Right lobe of liver (tissue), 4 donors: ENCODE results near the gene CPN1.

ENCODE experiments used
- POLR2A ChIP-seq: fragments of 450-650 bp; IDR thresholded peaks from one replicate; pipeline ENCODE4 v1.6.1; 2017; ENCODE audit warnings: antibody characterized with exemption, mild to moderate bottlenecking
- TF ChIP-seq, protein P1 (sequence below), 4 donors: fragments of 200-600 bp in 3 of 4; fragments of 450-650 bp in 1 of 4; IDR thresholded peaks; one replicate each; pipeline versions ENCODE4 v1.5.1 to v1.8.0; 2016 to 2022; ENCODE audit warnings: antibody characterized with exemption in 4 of 4, mild to moderate bottlenecking in 2 of 4
- donor health status: DM: no; HTN: no; CAD: no.
- donor health status: DM: no; HTN: no; CAD: no.
- donor health status: DM: no; HTN: yes; CAD: no.

DNA sequence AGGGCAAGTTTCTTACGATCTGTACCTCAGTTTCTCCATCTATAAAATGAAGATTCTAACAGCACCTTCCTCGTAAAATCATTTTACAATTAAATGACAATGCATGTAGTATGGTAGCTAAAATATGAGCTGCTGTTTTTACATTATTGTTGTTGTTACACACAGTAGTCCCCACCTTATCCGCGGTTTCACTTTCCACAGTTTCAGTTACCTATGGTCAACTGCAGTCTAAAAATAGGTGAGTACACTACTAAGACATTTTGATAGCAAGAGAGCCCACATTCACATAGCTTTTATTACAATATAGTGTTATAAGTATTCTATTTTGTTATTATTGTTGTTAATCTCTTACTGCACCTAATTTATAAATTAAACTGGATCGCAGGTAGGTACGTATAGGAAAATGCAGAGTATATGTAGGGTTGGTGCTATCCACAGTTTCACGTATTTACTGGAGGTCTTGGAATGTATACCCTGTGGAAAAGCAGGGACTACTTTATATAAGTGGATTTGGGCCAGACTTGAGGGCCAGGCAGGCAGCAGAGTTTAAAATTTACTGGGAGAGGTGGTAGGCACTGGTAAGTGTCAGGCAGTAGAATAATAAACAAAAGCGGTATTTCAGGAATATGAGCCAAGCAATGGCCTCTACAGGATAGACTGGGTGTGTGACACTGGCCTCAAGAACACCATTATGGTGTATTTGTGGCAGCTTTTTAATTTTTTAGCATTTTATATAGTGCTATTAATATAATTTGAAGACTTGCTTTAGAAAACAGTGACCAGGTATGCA is 82.2 kb downstream of the CPN1 start:
- TF ChIP-seq, protein P1, sequence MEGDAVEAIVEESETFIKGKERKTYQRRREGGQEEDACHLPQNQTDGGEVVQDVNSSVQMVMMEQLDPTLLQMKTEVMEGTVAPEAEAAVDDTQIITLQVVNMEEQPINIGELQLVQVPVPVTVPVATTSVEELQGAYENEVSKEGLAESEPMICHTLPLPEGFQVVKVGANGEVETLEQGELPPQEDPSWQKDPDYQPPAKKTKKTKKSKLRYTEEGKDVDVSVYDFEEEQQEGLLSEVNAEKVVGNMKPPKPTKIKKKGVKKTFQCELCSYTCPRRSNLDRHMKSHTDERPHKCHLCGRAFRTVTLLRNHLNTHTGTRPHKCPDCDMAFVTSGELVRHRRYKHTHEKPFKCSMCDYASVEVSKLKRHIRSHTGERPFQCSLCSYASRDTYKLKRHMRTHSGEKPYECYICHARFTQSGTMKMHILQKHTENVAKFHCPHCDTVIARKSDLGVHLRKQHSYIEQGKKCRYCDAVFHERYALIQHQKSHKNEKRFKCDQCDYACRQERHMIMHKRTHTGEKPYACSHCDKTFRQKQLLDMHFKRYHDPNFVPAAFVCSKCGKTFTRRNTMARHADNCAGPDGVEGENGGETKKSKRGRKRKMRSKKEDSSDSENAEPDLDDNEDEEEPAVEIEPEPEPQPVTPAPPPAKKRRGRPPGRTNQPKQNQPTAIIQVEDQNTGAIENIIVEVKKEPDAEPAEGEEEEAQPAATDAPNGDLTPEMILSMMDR (IDR thresholded peaks at IDR 0.05) = no peak
- TF ChIP-seq POLR2A = no peak
